Upper lobe of left lung (tissue), 4 donors: ENCODE data around the gene IFNG.

ENCODE experiments used
- CTCF ChIP-seq, 6 experiments: fragments of 450-650 bp in 4 of 6; fragments of 200-600 bp in 2 of 6; sonication (generic) in 2 of 6; IDR thresholded peaks; one replicate each; pipeline ENCODE4 v1.5.1; 2016 to 2019; ENCODE audit warnings: antibody characterized with exemption in 6 of 6
- POLR2A ChIP-seq, 4 donors: fragments of 450-650 bp; IDR thresholded peaks; one replicate each; pipeline ENCODE4 v1.5.1; 2016 to 2017; ENCODE audit warnings: antibody characterized with exemption in 4 of 4, mild to moderate bottlenecking in 2 of 4
- POLR2AphosphoS5 ChIP-seq, 2 donors: sonication (generic); formaldehyde crosslinking; IDR thresholded peaks; one replicate each; pipeline ENCODE4 v1.5.1; 2017; ENCODE audit warnings: antibody characterized with exemption in 2 of 2

GRCh38 chr12:68109444-68110217 lies 49.9 kb downstream of the IFNG start:
- TF ChIP-seq CTCF (IDR thresholded peaks at IDR 0.05) (no peak), POLR2A (IDR thresholded peaks at IDR 0.05) (no peak), POLR2AphosphoS5 (IDR thresholded peaks at IDR 0.05) (no peak)
